HG02973 (cell line): ENCODE measurements around the gene SERTAD2.

Source experiments
- ATAC-seq: cut with Tn5 transposase; IDR thresholded peaks from one replicate; pipeline ENCODE4 v1.9.1; 2021; ENCODE audit warnings: moderate library complexity; ENCODE audit not compliant: unreplicated experiment

Gene SERTAD2

GRCh38 chr2:64587561-64587960 is 66.2 kb downstream of the SERTAD2 start:
- ATAC-seq, result no peak

GRCh38 chr2:64586883-64587481 is 66.7 kb downstream of the SERTAD2 start:
- no peak for ATAC-seq

GRCh38 chr2:64586054-64586453 is 67.7 kb downstream of the SERTAD2 start:
- ATAC-seq, result no peak

- peak; percentile 77 for ATAC-seq
Observed at GRCh38 chr2:64582774-64583340, 70.9 kb downstream of the SERTAD2 start.

DNA sequence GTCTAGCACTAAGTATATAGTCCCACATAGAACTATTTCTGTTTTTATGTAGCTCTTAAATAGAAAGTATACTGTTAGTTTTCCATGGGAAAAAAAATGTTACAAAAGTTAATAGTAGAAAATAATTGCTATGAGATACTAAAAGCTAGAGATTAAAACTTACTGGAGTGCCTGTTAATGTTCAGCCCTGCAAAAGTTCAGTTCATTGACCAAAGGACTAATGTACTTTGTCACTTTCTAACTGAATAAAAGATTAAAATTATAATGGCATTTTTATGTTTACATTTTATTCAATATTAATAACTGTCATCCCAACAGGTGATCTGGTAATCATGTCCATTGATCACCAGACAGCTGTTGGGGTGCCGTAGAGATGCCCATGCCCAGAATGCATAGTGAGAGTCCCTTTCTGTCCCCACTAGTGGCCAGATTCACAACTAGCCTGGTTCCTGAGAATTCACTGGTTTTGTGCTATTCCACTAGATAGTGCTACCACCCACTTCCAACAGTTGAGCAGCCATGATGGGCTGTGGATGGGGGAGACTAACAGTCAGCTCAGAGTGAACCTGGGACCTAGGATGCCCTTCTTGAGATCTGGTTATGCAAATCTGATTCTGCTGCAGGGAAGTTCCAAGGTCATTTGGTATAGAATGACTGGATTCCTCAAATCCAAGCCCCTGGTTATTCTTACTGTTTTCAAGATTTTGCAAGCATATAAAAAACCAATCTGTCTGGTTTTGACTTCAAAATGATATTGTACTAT is 71.8 kb downstream of the SERTAD2 start:
- peak; percentile 35 for ATAC-seq
